HS-27A (cell line): ENCODE data around the gene PLEKHA6.

ENCODE experiments used
- DNase-seq: peaks from one replicate; pipeline ENCODE4 v3.0.0-alpha.2; 2012; ENCODE audit warnings: low read depth, missing footprints

PLEKHA6 gene

GRCh38 chr1:204354579-204354978 lies 5.2 kb downstream of the PLEKHA6 start:
- DNase-seq = no peak

GRCh38 chr1:204353213-204353910 lies 6.4 kb downstream of the PLEKHA6 start:
- no peak for DNase-seq

- DNase-seq = no peak
These were observed 8.7 kb downstream of the PLEKHA6 start for GRCh38 chr1:204350857-204351573.

GRCh38 chr1:204350312-204350711 lies 9.4 kb downstream of the PLEKHA6 start:
- DNase-seq = no peak

- DNase-seq = no peak
These were observed 10.1 kb downstream of the PLEKHA6 start for GRCh38 chr1:204349602-204350001.

- DNase-seq = no peak
These were observed 11.0 kb downstream of the PLEKHA6 start for GRCh38 chr1:204348722-204349121.

- no peak for DNase-seq
These were observed 11.5 kb downstream of the PLEKHA6 start for GRCh38 chr1:204348242-204348641.

- no peak for DNase-seq
These were observed 13.6 kb downstream of the PLEKHA6 start for GRCh38 chr1:204345941-204346645.

GRCh38 chr1:204345438-204345841 lies 14.3 kb downstream of the PLEKHA6 start:
- DNase-seq = no peak

GRCh38 chr1:204344665-204345355 lies 14.9 kb downstream of the PLEKHA6 start:
- DNase-seq = no peak

GRCh38 chr1:204343802-204344201 lies 15.9 kb downstream of the PLEKHA6 start:
- no peak for DNase-seq

GRCh38 chr1:204343247-204343646 lies 16.5 kb downstream of the PLEKHA6 start:
- DNase-seq = no peak

GRCh38 chr1:204342310-204342709 lies 17.4 kb downstream of the PLEKHA6 start:
- no peak for DNase-seq

- DNase-seq = no peak
These were observed 18.3 kb downstream of the PLEKHA6 start for GRCh38 chr1:204341380-204341779.

GRCh38 chr1:204340081-204340889 lies 19.4 kb downstream of the PLEKHA6 start:
- DNase-seq = no peak

- no peak for DNase-seq
These were observed 20.2 kb downstream of the PLEKHA6 start for GRCh38 chr1:204339541-204339940.

- DNase-seq = no peak
These were observed 20.7 kb downstream of the PLEKHA6 start for GRCh38 chr1:204338997-204339396.

GRCh38 chr1:204338360-204338759 lies 21.4 kb downstream of the PLEKHA6 start:
- no peak for DNase-seq

- DNase-seq = no peak
These were observed 22.1 kb downstream of the PLEKHA6 start for GRCh38 chr1:204337583-204337982.

GRCh38 chr1:204337036-204337429 lies 22.7 kb downstream of the PLEKHA6 start:
- DNase-seq = no peak

- no peak for DNase-seq
These were observed 23.2 kb downstream of the PLEKHA6 start for GRCh38 chr1:204336421-204337035.
